Spleen (tissue), 7 donors: ENCODE measurements around the gene A3GALT2.

ENCODE experiments used
- POLR2A ChIP-seq, 3 donors: fragments of 450-650 bp; IDR thresholded peaks; one replicate each; pipeline ENCODE4 v1.5.1; 2017; ENCODE audit warnings: antibody characterized with exemption in 3 of 3, mild to moderate bottlenecking in 1 of 3
- TF ChIP-seq, protein P1 (sequence below), 11 experiments: fragments of 200-600 bp in 7 of 11; fragments of 450-650 bp in 4 of 11; sonication (generic) in 4 of 11; IDR thresholded peaks in 8 of 11; conservative IDR thresholded peaks in 3 of 11; 1 replicate in 7 of 11; 2 replicates in 4 of 11; pipeline versions ENCODE4 v1.4.0 to v1.8.0; 2016 to 2021; ENCODE audit warnings: antibody characterized with exemption in 11 of 11, inconsistent platforms in 4 of 11, mild to moderate bottlenecking in 1 of 11
- donor health status: DM: no; HTN: no; CAD: no; lungs with moderate emphysema.
- donor health status: DM: no; HTN: no; CAD: no.
- donor health status: DM: no; HTN: no; CAD: no.

DNA sequence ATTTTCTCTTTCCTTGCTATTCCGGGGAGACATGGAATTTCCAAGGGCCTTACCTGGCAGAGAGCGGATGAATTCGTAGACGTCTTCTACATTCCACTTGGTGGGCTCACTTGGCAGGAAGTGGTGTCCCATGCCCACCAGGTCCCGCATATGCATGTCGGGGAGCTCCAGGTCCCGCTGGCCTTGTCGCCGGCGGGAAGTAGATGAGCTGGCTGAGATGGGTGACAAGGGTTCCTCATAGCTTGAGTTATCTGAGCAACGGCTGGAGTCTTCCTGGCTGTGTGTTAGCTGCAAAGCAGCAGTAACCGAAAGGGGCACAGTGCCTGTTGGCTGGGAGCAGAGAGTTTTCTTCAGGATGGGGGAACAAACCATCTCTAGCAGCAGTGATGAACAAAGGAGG lies 7.9 kb upstream of the A3GALT2 start:
- TF ChIP-seq, protein P1, sequence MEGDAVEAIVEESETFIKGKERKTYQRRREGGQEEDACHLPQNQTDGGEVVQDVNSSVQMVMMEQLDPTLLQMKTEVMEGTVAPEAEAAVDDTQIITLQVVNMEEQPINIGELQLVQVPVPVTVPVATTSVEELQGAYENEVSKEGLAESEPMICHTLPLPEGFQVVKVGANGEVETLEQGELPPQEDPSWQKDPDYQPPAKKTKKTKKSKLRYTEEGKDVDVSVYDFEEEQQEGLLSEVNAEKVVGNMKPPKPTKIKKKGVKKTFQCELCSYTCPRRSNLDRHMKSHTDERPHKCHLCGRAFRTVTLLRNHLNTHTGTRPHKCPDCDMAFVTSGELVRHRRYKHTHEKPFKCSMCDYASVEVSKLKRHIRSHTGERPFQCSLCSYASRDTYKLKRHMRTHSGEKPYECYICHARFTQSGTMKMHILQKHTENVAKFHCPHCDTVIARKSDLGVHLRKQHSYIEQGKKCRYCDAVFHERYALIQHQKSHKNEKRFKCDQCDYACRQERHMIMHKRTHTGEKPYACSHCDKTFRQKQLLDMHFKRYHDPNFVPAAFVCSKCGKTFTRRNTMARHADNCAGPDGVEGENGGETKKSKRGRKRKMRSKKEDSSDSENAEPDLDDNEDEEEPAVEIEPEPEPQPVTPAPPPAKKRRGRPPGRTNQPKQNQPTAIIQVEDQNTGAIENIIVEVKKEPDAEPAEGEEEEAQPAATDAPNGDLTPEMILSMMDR (IDR thresholded peaks at IDR 0.05 in 8 of 11, conservative IDR thresholded peaks at IDR 0.05 in 3 of 11), result no peak
- TF ChIP-seq POLR2A (IDR thresholded peaks at IDR 0.05), result no peak
